Activated gamma-delta T cell treated with anti-CD3 and anti-CD28 coated beads, Interleukin-2, amount 50 U/mL, for 16 hours (primary cell): ENCODE measurements around the gene ANKRD11.
"Not testable (repeated sequence)": the region's sequence is repeated elsewhere in the genome, so short reads cannot be mapped to it uniquely, and the experiment has no call there.

Source experiments
- DNase-seq: peaks from one replicate; pipeline ENCODE4 v3.0.0-alpha.2; 2020; ENCODE audit warnings: low read depth

ANKRD11 gene

GRCh38 chr16:89428605-89429004, 61.8 kb downstream of the ANKRD11 start:
- DNase-seq = not testable (repeated sequence)

- DNase-seq = no peak
Observed at GRCh38 chr16:89426736-89427530, 63.4 kb downstream of the ANKRD11 start.

GRCh38 chr16:89425523-89425922, 64.8 kb downstream of the ANKRD11 start:
- DNase-seq = no peak

- DNase-seq = no peak
Observed at GRCh38 chr16:89423681-89424260, 66.6 kb downstream of the ANKRD11 start.

- peak; percentile 67 for DNase-seq
Observed at GRCh38 chr16:89422905-89423630, 67.3 kb downstream of the ANKRD11 start.

GRCh38 chr16:89422527-89422904, 67.8 kb downstream of the ANKRD11 start:
- no peak for DNase-seq

GRCh38 chr16:89421300-89421699, 69.1 kb downstream of the ANKRD11 start:
- DNase-seq = not testable (repeated sequence)

GRCh38 chr16:89420204-89420603, 70.2 kb downstream of the ANKRD11 start:
- DNase-seq = no peak

GRCh38 chr16:89418352-89418751, 72.0 kb downstream of the ANKRD11 start:
- DNase-seq = no peak

- DNase-seq = no peak
Observed at GRCh38 chr16:89417352-89417751, 73.0 kb downstream of the ANKRD11 start.

- no peak for DNase-seq
Observed at GRCh38 chr16:89413811-89414585, 76.4 kb downstream of the ANKRD11 start.

GRCh38 chr16:89412811-89413210, 77.5 kb downstream of the ANKRD11 start:
- DNase-seq = no peak

- no peak for DNase-seq
Observed at GRCh38 chr16:89411335-89411850, 79.0 kb downstream of the ANKRD11 start.

- DNase-seq = no peak
Observed at GRCh38 chr16:89410794-89411309, 79.5 kb downstream of the ANKRD11 start.

GRCh38 chr16:89410322-89410721, 80.0 kb downstream of the ANKRD11 start:
- no peak for DNase-seq

- DNase-seq = peak; percentile 67
Observed at GRCh38 chr16:89409161-89409711, 81.1 kb downstream of the ANKRD11 start.

GRCh38 chr16:89408315-89408714, 82.0 kb downstream of the ANKRD11 start:
- DNase-seq = no peak

GRCh38 chr16:89407925-89408300, 82.4 kb downstream of the ANKRD11 start:
- DNase-seq = no peak

- no peak for DNase-seq
Observed at GRCh38 chr16:89407282-89407924, 83.0 kb downstream of the ANKRD11 start.

- DNase-seq = no peak
Observed at GRCh38 chr16:89406277-89406888, 84.0 kb downstream of the ANKRD11 start.

- no peak for DNase-seq
Observed at GRCh38 chr16:89404561-89404960, 85.8 kb downstream of the ANKRD11 start.
